Activated CD4-positive, alpha-beta T cell treated with anti-CD3 and anti-CD28 coated beads for 36 hours (primary cell): ENCODE measurements around the gene CFAP65. TPM values are rescaled to one million over a fixed set of nuclear protein-coding genes. Genes with fewer than 3 reads are reported as not detected.

Experiments used
- ATAC-seq: fragments of 200-7000 bp; cut with Tn5 transposase; one replicate; pipeline ENCODE4 v1.10.0; 2021; ENCODE audit warnings: mild to moderate bottlenecking, moderate library complexity
- CTCF ChIA-PET: fragments of 350-600 bp; sonication (Branson Sonifier 250); formaldehyde crosslinking; loops from one replicate; lab custom pipeline; 2021; ENCODE audit warnings: antibody characterized with exemption; lab: Charles Lee
- POLR2A ChIA-PET: fragments of 350-600 bp; sonication (Branson Sonifier 250); formaldehyde crosslinking; loops from one replicate; lab custom pipeline; 2021; ENCODE audit warnings: antibody characterized with exemption, inconsistent platforms; lab: Charles Lee
- DNase-seq: peaks from one replicate; pipeline ENCODE4 v3.0.0-alpha.2; 2020
- H3K27ac Mint-ChIP-seq: one replicate; pipeline ENCODE4 v1.8.0; 2021; ENCODE audit warnings: mixed read lengths
- H3K27me3 Mint-ChIP-seq: one replicate; pipeline ENCODE4 v1.8.0; 2021; ENCODE audit warnings: mixed read lengths
- H3K36me3 Mint-ChIP-seq: one replicate; pipeline ENCODE4 v1.8.0; 2021; ENCODE audit warnings: low read depth, mixed read lengths
- H3K4me1 Mint-ChIP-seq: one replicate; pipeline ENCODE4 v1.8.0; 2021; ENCODE audit warnings: mixed read lengths
- H3K4me3 Mint-ChIP-seq: one replicate; pipeline ENCODE4 v1.8.0; 2021; ENCODE audit warnings: mild to moderate bottlenecking, moderate library complexity, mixed read lengths
- H3K9me3 Mint-ChIP-seq: one replicate; pipeline ENCODE4 v1.8.0; 2021; ENCODE audit warnings: low read depth, mixed read lengths
- intact Hi-C, 2 experiments: fragments of 100-400 bp; cut with DNase I in 1 of 2; cut with micrococcal nuclease in 1 of 2; formaldehyde crosslinking; loops; one replicate each; pipeline versions ENCODE4 v1.14.2 to v1.15.1; 2022 to 2024; cut with DNase I, micrococcal nuclease
- microRNA-seq: library from miRNA; unstranded; fragments of <30 nt; microRNA quantifications from one replicate; pipeline ENCODE4 v1.2.0, GENCODE V29; 2021; ENCODE audit warnings: borderline replicate concordance
- total RNA-seq, 2 experiments: library from RNA; stranded (reverse); gene quantifications; one replicate each; pipeline ENCODE4 v1.2.3, GENCODE V29; 2021

The CFAP65 gene
- total RNA-seq, 2 experiments from 2014 or later = not detected

GRCh38 chr2:218953366-218953954 is 87.9 kb downstream of the CFAP65 start:
- no peak overlapping the region for H3K27ac Mint-ChIP-seq
- H3K36me3 Mint-ChIP-seq = no peaks in the 10 kb centered on the region
- peaks cover 44% of the 10 kb centered on the region for H3K27me3 Mint-ChIP-seq
- intact Hi-C loops = no loop called here
- H3K4me3 Mint-ChIP-seq = no peak overlapping the region
- no peaks in the 10 kb centered on the region for H3K4me1 Mint-ChIP-seq
- H3K9me3 Mint-ChIP-seq = no peaks in the 10 kb centered on the region
- ChIA-PET CTCF (interaction anchor here (0.7 to 1.3 kb wide), 5 partner anchors 9 to 76 kb away, joined by 3 to 4 read pairs (median 3); no protein-coding TSS in a partner anchor), POLR2A (no interaction called here)
- no peak for DNase-seq
- ATAC-seq = no peak

Small RNA genes lying within 50 kb of the gene (microRNA-seq; reads per million reads assigned to microRNA genes)
- gene MIR3131 (not detected), gene MIR375 (5.3 reads per million, percentile 16 among the genes with 10 or more reads in this experiment)

Other genes starting within 250 kb of the CFAP65 start
- not detected for gene PRKAG3, start 209.7 kb downstream of the CFAP65 start, total RNA-seq
- under 1 TPM in 1 of 2 experiments, not detected in 1; 0.30 TPM for gene WNT6, start 181.7 kb downstream of the CFAP65 start, total RNA-seq
- gene WNT10A, start 160.7 kb downstream of the CFAP65 start, total RNA-seq = 1 to 10 TPM; 5.4 to 6.0 TPM
- gene CDK5R2, start 81.8 kb downstream of the CFAP65 start, total RNA-seq = not detected
- not detected for gene FEV, start 56.3 kb downstream of the CFAP65 start, total RNA-seq
- gene CRYBA2, start 48.1 kb downstream of the CFAP65 start, total RNA-seq = not detected
- gene IHH, start 19.4 kb upstream of the CFAP65 start, total RNA-seq = under 1 TPM in 1 of 2 experiments, not detected in 1; 0.12 TPM
- 10 to 100 TPM; 20.7 to 23.8 TPM for gene NHEJ1, start 119.3 kb upstream of the CFAP65 start, total RNA-seq
- 1 to 10 TPM; 1.2 to 1.9 TPM for gene SLC23A3, start 128.5 kb upstream of the CFAP65 start, total RNA-seq
- gene CNPPD1, start 135.4 kb upstream of the CFAP65 start, total RNA-seq = 10 to 100 TPM; 38.7 to 41.4 TPM
- gene RETREG2, start 136.8 kb upstream of the CFAP65 start, total RNA-seq = 10 to 100 TPM; 58.8 to 70.1 TPM
- 10 to 100 TPM; 21.5 to 27.6 TPM for gene ZFAND2B, start 165.3 kb upstream of the CFAP65 start, total RNA-seq
- gene ABCB6, start 177.4 kb upstream of the CFAP65 start, total RNA-seq = 10 to 100 TPM; 18.2 to 21.9 TPM
- 10 to 100 TPM; 43.5 to 45.6 TPM for gene ATG9A, start 188.1 kb upstream of the CFAP65 start, total RNA-seq
- 100 to 1,000 TPM; 140 to 166 TPM for gene ANKZF1, start 188.3 kb upstream of the CFAP65 start, total RNA-seq
- gene GLB1L, start 203.9 kb upstream of the CFAP65 start, total RNA-seq = 1 to 10 TPM; 2.7 to 4.2 TPM
- gene STK16, start 204.0 kb upstream of the CFAP65 start, total RNA-seq = 10 to 100 TPM; 34.3 to 35.4 TPM
- not detected for gene TUBA4B, start 211.7 kb upstream of the CFAP65 start, total RNA-seq
- gene TUBA4A, start 212.4 kb upstream of the CFAP65 start, total RNA-seq = 100 to 1,000 TPM; 210 to 369 TPM
- 10 to 100 TPM; 51.8 to 62.8 TPM for gene DNAJB2, start 237.8 kb upstream of the CFAP65 start, total RNA-seq